CD4-positive, CD25-positive, alpha-beta regulatory T cell (primary cell): ENCODE data around the gene OIT3. TPM values are rescaled to one million over a fixed set of nuclear protein-coding genes. Genes with fewer than 3 reads are reported as not detected.

ENCODE experiments used
- ATAC-seq, 2 donors: fragments of 150-1000 bp; cut with Tn5 transposase; one replicate each; pipeline ENCODE4 v1.10.0; 2021; ENCODE audit warnings: low read depth in 2 of 2, moderate number of reproducible peaks in 2 of 2, moderate library complexity in 1 of 2
- DNase-seq, 3 donors: peaks; one replicate each; pipeline versions ENCODE4 v3.0.0 to v3.0.0-alpha.2; 2012 to 2022; ENCODE audit warnings: mixed read lengths in 1 of 3
- H3K27ac ChIP-seq: one replicate; pipeline ENCODE4 v1.7.0; 2013; ENCODE audit warnings: mild to moderate bottlenecking, low read length; ENCODE audit not compliant: insufficient read depth, poor library complexity, severe bottlenecking
- H3K27me3 ChIP-seq: one replicate; pipeline ENCODE4 v1.7.0; 2013; ENCODE audit warnings: low read length; ENCODE audit not compliant: control insufficient read depth, insufficient read depth
- H3K36me3 ChIP-seq: one replicate; pipeline ENCODE4 v1.7.0; 2013; ENCODE audit warnings: mild to moderate bottlenecking, low read length, moderate library complexity; ENCODE audit not compliant: control insufficient read depth, insufficient read depth
- H3K4me1 ChIP-seq: 2 replicates; pipeline ENCODE4 v1.7.0; 2013; ENCODE audit warnings: mild to moderate bottlenecking, low read length; ENCODE audit not compliant: insufficient read depth, control insufficient read depth, poor library complexity, severe bottlenecking
- H3K4me3 ChIP-seq: one replicate; pipeline ENCODE4 v1.7.0; 2013; ENCODE audit warnings: low read depth, mild to moderate bottlenecking, low read length, moderate library complexity
- H3K9me3 ChIP-seq, 2 experiments: 1 replicate in 1 of 2; 2 replicates in 1 of 2; pipeline ENCODE4 v1.7.0; 2013; ENCODE audit warnings: low read length in 2 of 2, mild to moderate bottlenecking in 1 of 2, moderate library complexity in 1 of 2; ENCODE audit not compliant: control insufficient read depth in 2 of 2
- H3K27ac Mint-ChIP-seq, 3 donors: one replicate each; pipeline ENCODE4 v1.8.0; 2020 to 2022; ENCODE audit warnings: mild to moderate bottlenecking in 3 of 3, mixed read lengths in 3 of 3, moderate library complexity in 2 of 3
- H3K27me3 Mint-ChIP-seq: one replicate; pipeline ENCODE4 v1.8.0; 2022; ENCODE audit warnings: mild to moderate bottlenecking, mixed read lengths
- H3K36me3 Mint-ChIP-seq: one replicate; pipeline ENCODE4 v1.8.0; 2020; ENCODE audit warnings: mixed read lengths
- H3K4me1 Mint-ChIP-seq, 4 donors: one replicate each; pipeline ENCODE4 v1.8.0; 2020 to 2022; ENCODE audit warnings: mixed read lengths in 4 of 4, mild to moderate bottlenecking in 1 of 4
- H3K4me3 Mint-ChIP-seq, 4 donors: one replicate each; pipeline ENCODE4 v1.8.0; 2020 to 2022; ENCODE audit warnings: mild to moderate bottlenecking in 4 of 4, mixed read lengths in 4 of 4, moderate library complexity in 3 of 4
- H3K9me3 Mint-ChIP-seq, 7 donors: one replicate each; pipeline ENCODE4 v1.8.0; 2020 to 2022; ENCODE audit warnings: mixed read lengths in 7 of 7, mild to moderate bottlenecking in 3 of 7, moderate library complexity in 2 of 7
- polyA plus RNA-seq, 4 donors: library from polyadenylated mRNA; unstranded; fragments of 300-500 nt; fragmentation: Illumina TruSeq; gene quantifications; one replicate each; pipeline ENCODE4 v1.2.3, GENCODE V29; 2021
- total RNA-seq: library from RNA; stranded (reverse); gene quantifications from one replicate; pipeline ENCODE4 v1.2.3, GENCODE V29; 2022

The OIT3 gene
- total and polyA plus RNA-seq, 5 donors from 2014 or later: not detected

DNA sequence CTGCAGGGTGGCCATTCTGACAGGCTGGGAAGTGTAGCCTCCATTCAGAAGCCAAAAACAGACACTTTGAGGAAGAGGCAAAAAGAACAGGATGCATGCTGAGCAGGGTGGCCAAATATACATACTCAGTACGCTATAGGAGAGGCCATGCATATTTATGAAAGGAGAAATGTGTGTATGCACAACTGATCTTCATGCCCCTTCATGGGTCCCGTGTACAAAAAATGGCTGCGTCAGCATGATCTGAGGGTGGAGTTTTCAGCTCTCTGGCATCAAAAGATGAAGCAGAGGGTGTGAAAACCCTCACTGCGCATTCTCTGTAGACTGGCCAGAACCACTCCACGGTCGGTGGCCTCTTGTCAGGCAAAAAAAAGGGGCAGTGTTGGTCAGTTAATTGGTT, 35.5 kb upstream of the OIT3 start:
- peaks cover 22% of the 10 kb centered on the region for H3K36me3 Mint-ChIP-seq
- peaks cover 0 to 2% (median 0%) of the 10 kb centered on the region in 7 donors for H3K9me3 Mint-ChIP-seq
- no peak overlapping the region for H3K27ac Mint-ChIP-seq
- no peak for ATAC-seq
- H3K27me3 ChIP-seq: no peaks in the 10 kb centered on the region
- H3K27ac ChIP-seq: no peak overlapping the region
- H3K36me3 ChIP-seq: peaks cover 9% of the 10 kb centered on the region
- H3K4me1 Mint-ChIP-seq: no peaks in the 10 kb centered on the region
- no peak for DNase-seq
- H3K4me3 Mint-ChIP-seq: no peak overlapping the region
- H3K9me3 ChIP-seq: no peaks in the 10 kb centered on the region
- no peak overlapping the region for H3K4me3 ChIP-seq
- H3K27me3 Mint-ChIP-seq: no peaks in the 10 kb centered on the region
- no peaks in the 10 kb centered on the region for H3K4me1 ChIP-seq

DNA sequence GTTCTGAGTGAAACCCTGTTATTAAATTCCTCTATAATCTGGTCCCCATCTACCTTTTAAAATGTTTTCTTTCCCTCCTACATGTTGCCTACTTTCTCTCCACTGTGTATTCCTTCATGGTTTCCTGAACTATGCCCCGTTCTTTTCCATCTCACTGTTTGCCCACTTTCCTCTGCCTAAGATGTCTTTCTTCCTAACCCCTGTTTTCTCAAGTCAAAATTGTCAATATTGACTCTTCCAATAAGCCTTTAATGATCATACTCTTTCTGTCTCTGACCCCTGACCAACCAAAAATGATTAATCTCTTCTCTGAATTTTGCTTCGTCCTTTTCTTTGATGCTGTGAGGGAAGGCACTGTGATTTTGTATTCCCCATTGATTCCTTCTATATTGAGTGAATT, 30.6 kb upstream of the OIT3 start:
- Histone ChIP-seq H3K27me3 (no peaks in the 10 kb centered on the region), H3K9me3 (no peaks in the 10 kb centered on the region), H3K4me1 (no peaks in the 10 kb centered on the region), H3K36me3 (peaks cover 9% of the 10 kb centered on the region), H3K4me3 (no peak overlapping the region), H3K27ac (no peak overlapping the region)
- Mint-ChIP-seq H3K9me3 (peaks cover 0 to 2% (median 0%) of the 10 kb centered on the region in 7 donors), H3K27me3 (no peaks in the 10 kb centered on the region), H3K27ac (no peak overlapping the region), H3K36me3 (peaks cover 32% of the 10 kb centered on the region), H3K4me1 (no peaks in the 10 kb centered on the region), H3K4me3 (no peak overlapping the region)
- ATAC-seq: no peak
- DNase-seq: no peak

- no peak for ATAC-seq
- peaks cover 0 to 2% (median 0%) of the 10 kb centered on the region in 4 donors for H3K4me1 Mint-ChIP-seq
- peaks cover 0 to 2% (median 0%) of the 10 kb centered on the region in 7 donors for H3K9me3 Mint-ChIP-seq
Measured at GRCh38 chr10:72875250-72876055, 18.1 kb upstream of the OIT3 start.

GRCh38 chr10:72879245-72879644, 14.3 kb upstream of the OIT3 start:
- H3K4me1 ChIP-seq: no peaks in the 10 kb centered on the region
- no peak for DNase-seq
- Mint-ChIP-seq H3K4me1 (peaks cover 0 to 2% (median 0%) of the 10 kb centered on the region in 4 donors), H3K27ac (no peak overlapping the region), H3K9me3 (peaks cover 0 to 10% (median 5%) of the 10 kb centered on the region in 7 donors), H3K36me3 (peaks cover 50% of the 10 kb centered on the region), H3K4me3 (no peak overlapping the region), H3K27me3 (no peaks in the 10 kb centered on the region)
- H3K4me3 ChIP-seq: no peak overlapping the region
- H3K27me3 ChIP-seq: no peaks in the 10 kb centered on the region
- ATAC-seq: no peak
- no peaks in the 10 kb centered on the region for H3K36me3 ChIP-seq
- no peak overlapping the region for H3K27ac ChIP-seq
- no peaks in the 10 kb centered on the region for H3K9me3 ChIP-seq

More at GRCh38 chr10:72875250-72876055, 18.1 kb upstream of the OIT3 start:
- H3K4me1 ChIP-seq: no peaks in the 10 kb centered on the region
- H3K4me3 Mint-ChIP-seq: no peak overlapping the region
- peak in 2 of 3 donors; percentile 37 to 53 for DNase-seq
- no peak overlapping the region for H3K4me3 ChIP-seq
- no peaks in the 10 kb centered on the region for H3K27me3 ChIP-seq
- H3K36me3 Mint-ChIP-seq: peaks cover 38% of the 10 kb centered on the region
- no peak overlapping the region for H3K27ac Mint-ChIP-seq
- H3K27ac ChIP-seq: no peak overlapping the region
- no peaks in the 10 kb centered on the region for H3K9me3 ChIP-seq
- no peaks in the 10 kb centered on the region for H3K27me3 Mint-ChIP-seq
- peaks cover 5% of the 10 kb centered on the region for H3K36me3 ChIP-seq

GRCh38 chr10:72881291-72881690, 12.2 kb upstream of the OIT3 start:
- Mint-ChIP-seq H3K27me3 (no peaks in the 10 kb centered on the region), H3K4me3 (no peak overlapping the region), H3K4me1 (peaks cover 0 to 2% (median 0%) of the 10 kb centered on the region in 4 donors), H3K36me3 (peaks cover 55% of the 10 kb centered on the region), H3K27ac (no peak overlapping the region), H3K9me3 (peaks cover 0 to 10% (median 5%) of the 10 kb centered on the region in 7 donors)
- no peak for ATAC-seq
- Histone ChIP-seq H3K9me3 (no peaks in the 10 kb centered on the region), H3K27ac (no peak overlapping the region), H3K4me1 (no peaks in the 10 kb centered on the region), H3K4me3 (no peak overlapping the region), H3K27me3 (no peaks in the 10 kb centered on the region), H3K36me3 (peaks cover 3% of the 10 kb centered on the region)
- DNase-seq: no peak

- Histone ChIP-seq H3K4me1 (no peaks in the 10 kb centered on the region), H3K4me3 (no peak overlapping the region), H3K27me3 (no peaks in the 10 kb centered on the region), H3K9me3 (no peaks in the 10 kb centered on the region), H3K36me3 (peaks cover 6% of the 10 kb centered on the region), H3K27ac (no peak overlapping the region)
- Mint-ChIP-seq H3K27me3 (no peaks in the 10 kb centered on the region), H3K9me3 (peaks cover 0 to 10% (median 3%) of the 10 kb centered on the region in 7 donors), H3K4me3 (no peak overlapping the region), H3K4me1 (peaks cover 6 to 18% (median 10%) of the 10 kb centered on the region in 4 donors), H3K27ac (no peak overlapping the region), H3K36me3 (peaks cover 48% of the 10 kb centered on the region)
- ATAC-seq (no peak), DNase-seq (no peak)
Measured at GRCh38 chr10:72883861-72884260, 9.7 kb upstream of the OIT3 start.

GRCh38 chr10:72885953-72886352, 7.6 kb upstream of the OIT3 start:
- Histone ChIP-seq H3K36me3 (peaks cover 6% of the 10 kb centered on the region), H3K4me3 (no peak overlapping the region), H3K9me3 (no peaks in the 10 kb centered on the region), H3K27ac (no peak overlapping the region), H3K27me3 (no peaks in the 10 kb centered on the region), H3K4me1 (no peaks in the 10 kb centered on the region)
- Mint-ChIP-seq H3K4me3 (no peak overlapping the region), H3K27me3 (no peaks in the 10 kb centered on the region), H3K36me3 (peaks cover 44% of the 10 kb centered on the region), H3K4me1 (peaks cover 6 to 18% (median 10%) of the 10 kb centered on the region in 4 donors), H3K27ac (peak overlapping the region; percentile 23 to 53 (median 29)), H3K9me3 (peaks cover 0 to 10% (median 3%) of the 10 kb centered on the region in 7 donors)
- DNase-seq (no peak), ATAC-seq (no peak)

DNA sequence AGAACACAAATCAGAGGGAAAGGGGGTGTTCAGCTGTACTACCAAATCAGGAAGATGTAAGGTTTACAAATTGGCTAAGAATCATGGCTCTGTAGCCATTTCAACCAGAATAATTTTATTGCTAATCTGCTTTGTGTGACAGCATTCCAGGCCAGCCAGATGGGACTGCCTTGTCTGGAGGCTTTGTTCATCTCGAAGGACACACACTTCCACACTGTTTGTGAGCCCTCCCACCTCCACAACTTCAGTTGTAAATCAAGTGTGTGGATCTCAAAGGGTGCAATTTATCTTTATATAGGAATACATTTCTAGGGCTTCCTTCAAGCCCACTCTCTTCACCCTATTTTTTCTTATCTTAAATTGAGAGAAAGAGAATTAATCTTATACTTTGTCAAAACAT, 6.9 kb upstream of the OIT3 start:
- no peaks in the 10 kb centered on the region for H3K27me3 Mint-ChIP-seq
- Histone ChIP-seq H3K4me3 (no peak overlapping the region), H3K27me3 (no peaks in the 10 kb centered on the region), H3K27ac (no peak overlapping the region), H3K9me3 (no peaks in the 10 kb centered on the region), H3K36me3 (peaks cover 6% of the 10 kb centered on the region), H3K4me1 (no peaks in the 10 kb centered on the region)
- peaks cover 38% of the 10 kb centered on the region for H3K36me3 Mint-ChIP-seq
- peak overlapping the region in 2 of 3 donors; percentile 7 to 20 for H3K27ac Mint-ChIP-seq
- peaks cover 6 to 18% (median 10%) of the 10 kb centered on the region in 4 donors for H3K4me1 Mint-ChIP-seq
- ATAC-seq (no peak), DNase-seq (no peak)
- peaks cover 0 to 9% (median 2%) of the 10 kb centered on the region in 7 donors for H3K9me3 Mint-ChIP-seq
- H3K4me3 Mint-ChIP-seq: no peak overlapping the region
